Chondrocyte (in vitro differentiated cells): ENCODE results near the gene KRTAP2-2. TPM values are rescaled to one million over a fixed set of nuclear protein-coding genes. Genes with fewer than 3 reads are reported as not detected.

Experiments
- DNase-seq: peaks from one replicate; pipeline ENCODE4 v3.0.0; 2021; ENCODE audit warnings: mixed read lengths, low spot score
- H3K27ac Mint-ChIP-seq: one replicate; pipeline ENCODE4 v1.8.0; 2021; ENCODE audit warnings: mild to moderate bottlenecking, moderate library complexity, mixed read lengths; ENCODE audit not compliant: unreplicated experiment
- H3K27me3 Mint-ChIP-seq: 2 replicates; pipeline ENCODE4 v1.8.0; 2021; ENCODE audit warnings: low read depth, mixed read lengths
- H3K36me3 Mint-ChIP-seq: 2 replicates; pipeline ENCODE4 v1.8.0; 2021; ENCODE audit warnings: low read depth, mixed read lengths
- H3K4me1 Mint-ChIP-seq: 2 replicates; pipeline ENCODE4 v1.8.0; 2021; ENCODE audit warnings: low read depth, mild to moderate bottlenecking, mixed read lengths
- H3K4me3 Mint-ChIP-seq: one replicate; pipeline ENCODE4 v1.8.0; 2021; ENCODE audit warnings: mild to moderate bottlenecking, moderate library complexity, mixed read lengths; ENCODE audit not compliant: unreplicated experiment
- H3K9me3 Mint-ChIP-seq: 2 replicates; pipeline ENCODE4 v1.8.0; 2021; ENCODE audit warnings: low read depth, mixed read lengths
- total RNA-seq: library from RNA; stranded (reverse); gene quantifications from 3 replicates; pipeline ENCODE4 v1.2.1, GENCODE V29; 2021
- TF ChIP-seq, protein P1 (sequence below): fragments of 200-600 bp; sonication (generic); IDR thresholded peaks from 2 replicates; pipeline ENCODE4 v1.5.0; 2021; ENCODE audit warnings: antibody characterized with exemption, mild to moderate bottlenecking, moderate library complexity

The KRTAP2-2 gene
- total RNA-seq, 1 donor from 2014 or later, result not detected

DNA sequence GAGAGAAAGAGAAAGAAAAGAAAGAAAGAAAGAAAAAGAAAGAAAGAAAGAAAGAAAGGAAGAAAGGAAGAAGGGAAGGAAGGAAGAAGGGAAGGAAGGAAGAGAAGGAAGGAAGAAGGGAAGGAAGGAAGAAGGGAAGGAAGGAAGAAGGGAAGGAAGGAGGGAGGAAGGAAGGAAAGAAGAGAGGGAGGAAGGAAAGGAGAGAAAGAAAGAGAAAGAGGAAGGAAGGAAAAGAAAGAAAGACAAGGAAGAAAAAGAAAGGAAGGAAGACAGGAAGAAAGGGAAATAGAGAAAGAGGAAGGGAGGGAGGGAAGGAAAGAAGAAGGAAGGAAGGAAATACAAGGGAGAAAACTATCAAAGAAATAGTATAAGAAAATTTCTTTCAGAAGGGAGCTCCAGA lies 21.8 kb upstream of the KRTAP2-2 start:
- Mint-ChIP-seq H3K4me1 (peaks cover under 1% of the 10 kb centered on the region), H3K36me3 (no peaks in the 10 kb centered on the region), H3K9me3 (no peaks in the 10 kb centered on the region), H3K4me3 (no peak overlapping the region), H3K27ac (no peak overlapping the region), H3K27me3 (no peaks in the 10 kb centered on the region)
- TF ChIP-seq, protein P1, sequence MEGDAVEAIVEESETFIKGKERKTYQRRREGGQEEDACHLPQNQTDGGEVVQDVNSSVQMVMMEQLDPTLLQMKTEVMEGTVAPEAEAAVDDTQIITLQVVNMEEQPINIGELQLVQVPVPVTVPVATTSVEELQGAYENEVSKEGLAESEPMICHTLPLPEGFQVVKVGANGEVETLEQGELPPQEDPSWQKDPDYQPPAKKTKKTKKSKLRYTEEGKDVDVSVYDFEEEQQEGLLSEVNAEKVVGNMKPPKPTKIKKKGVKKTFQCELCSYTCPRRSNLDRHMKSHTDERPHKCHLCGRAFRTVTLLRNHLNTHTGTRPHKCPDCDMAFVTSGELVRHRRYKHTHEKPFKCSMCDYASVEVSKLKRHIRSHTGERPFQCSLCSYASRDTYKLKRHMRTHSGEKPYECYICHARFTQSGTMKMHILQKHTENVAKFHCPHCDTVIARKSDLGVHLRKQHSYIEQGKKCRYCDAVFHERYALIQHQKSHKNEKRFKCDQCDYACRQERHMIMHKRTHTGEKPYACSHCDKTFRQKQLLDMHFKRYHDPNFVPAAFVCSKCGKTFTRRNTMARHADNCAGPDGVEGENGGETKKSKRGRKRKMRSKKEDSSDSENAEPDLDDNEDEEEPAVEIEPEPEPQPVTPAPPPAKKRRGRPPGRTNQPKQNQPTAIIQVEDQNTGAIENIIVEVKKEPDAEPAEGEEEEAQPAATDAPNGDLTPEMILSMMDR, result no peak
- no peak for DNase-seq

DNA sequence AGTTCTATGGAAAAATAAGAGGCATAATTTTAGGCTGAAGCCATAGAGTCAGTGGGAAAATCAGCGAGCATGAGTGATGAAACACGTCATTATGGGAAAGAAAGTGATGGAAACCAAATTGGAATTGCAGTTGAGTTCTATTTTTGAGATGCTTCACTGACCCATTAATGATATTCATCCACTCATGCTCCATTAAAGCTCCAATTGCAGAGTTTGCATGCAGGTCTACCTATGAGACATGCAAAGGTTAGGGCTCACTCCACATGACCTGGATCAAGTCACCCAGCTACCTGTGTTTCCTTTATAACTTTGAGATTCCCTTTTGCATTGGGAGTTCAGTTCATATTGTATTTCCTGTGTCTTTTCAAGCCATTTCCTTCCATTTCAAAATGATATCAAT lies 18.6 kb upstream of the KRTAP2-2 start:
- no peaks in the 10 kb centered on the region for H3K27me3 Mint-ChIP-seq
- TF ChIP-seq, protein P1, result no peak
- no peaks in the 10 kb centered on the region for H3K36me3 Mint-ChIP-seq
- H3K9me3 Mint-ChIP-seq, result no peaks in the 10 kb centered on the region
- H3K4me1 Mint-ChIP-seq, result no peaks in the 10 kb centered on the region
- no peak overlapping the region for H3K4me3 Mint-ChIP-seq
- no peak for DNase-seq
- no peak overlapping the region for H3K27ac Mint-ChIP-seq

DNA sequence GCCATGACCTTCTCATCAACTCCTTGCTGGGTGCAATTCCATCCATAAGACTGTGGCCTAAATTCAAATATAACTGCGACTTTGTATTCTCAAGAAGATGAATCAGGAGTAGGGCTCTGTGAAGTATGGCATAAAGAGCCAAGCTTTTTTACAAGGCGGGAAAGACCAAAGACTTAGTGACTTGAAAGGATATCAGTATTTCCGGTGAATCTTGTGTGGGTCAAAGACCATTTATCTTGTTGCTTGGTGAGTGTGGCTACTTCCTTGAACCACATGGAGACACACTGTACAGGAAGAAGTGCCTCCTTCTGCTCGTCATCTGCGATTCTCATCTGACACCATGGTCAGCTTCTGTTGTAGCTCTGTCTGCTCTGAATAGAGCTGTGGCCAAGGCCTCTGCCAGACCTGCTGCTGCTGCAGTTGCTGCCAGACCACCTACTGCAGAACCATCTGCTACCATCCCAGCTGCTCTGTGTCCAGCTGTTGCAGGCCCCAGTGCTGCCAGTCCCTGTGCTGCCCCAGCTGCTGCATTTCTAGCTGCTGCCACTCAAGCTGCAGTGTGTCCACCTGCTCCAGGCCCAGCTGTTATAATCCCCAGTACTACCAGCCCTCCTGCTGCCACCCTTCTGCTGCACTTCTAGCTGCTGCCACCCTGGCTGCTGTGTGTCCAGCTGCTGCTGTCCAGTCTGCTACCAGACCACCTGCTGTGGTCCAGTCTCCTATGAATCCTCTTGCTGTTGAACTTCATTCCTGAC lies 16.8 kb upstream of the KRTAP2-2 start:
- no peak for DNase-seq
- Mint-ChIP-seq H3K27ac (no peak overlapping the region), H3K9me3 (no peaks in the 10 kb centered on the region), H3K36me3 (no peaks in the 10 kb centered on the region), H3K27me3 (no peaks in the 10 kb centered on the region), H3K4me3 (no peak overlapping the region), H3K4me1 (no peaks in the 10 kb centered on the region)
- TF ChIP-seq, protein P1, result no peak

DNA sequence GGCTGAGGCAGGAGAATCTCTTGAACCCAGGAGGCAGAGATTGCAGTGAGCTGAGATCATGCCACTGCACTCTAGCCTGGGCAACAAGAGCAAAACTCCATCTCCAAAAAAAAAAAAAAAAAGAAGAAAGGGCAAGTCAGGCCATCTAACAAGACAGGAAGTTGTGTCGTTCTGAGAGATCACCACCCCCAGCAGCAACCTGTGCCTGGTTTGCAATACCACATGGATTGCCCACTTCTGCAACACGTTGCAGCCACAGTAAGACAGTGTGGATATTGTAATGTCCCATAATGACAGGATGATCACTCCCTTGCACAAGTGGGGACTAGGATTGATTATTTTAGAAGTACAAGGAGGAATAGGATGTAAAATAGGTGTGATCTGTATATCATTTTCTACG lies 14.0 kb upstream of the KRTAP2-2 start:
- TF ChIP-seq, protein P1, result no peak
- Mint-ChIP-seq H3K4me3 (no peak overlapping the region), H3K36me3 (no peaks in the 10 kb centered on the region), H3K27ac (no peak overlapping the region), H3K9me3 (no peaks in the 10 kb centered on the region), H3K27me3 (no peaks in the 10 kb centered on the region), H3K4me1 (peaks cover 10% of the 10 kb centered on the region)
- no peak for DNase-seq

DNA sequence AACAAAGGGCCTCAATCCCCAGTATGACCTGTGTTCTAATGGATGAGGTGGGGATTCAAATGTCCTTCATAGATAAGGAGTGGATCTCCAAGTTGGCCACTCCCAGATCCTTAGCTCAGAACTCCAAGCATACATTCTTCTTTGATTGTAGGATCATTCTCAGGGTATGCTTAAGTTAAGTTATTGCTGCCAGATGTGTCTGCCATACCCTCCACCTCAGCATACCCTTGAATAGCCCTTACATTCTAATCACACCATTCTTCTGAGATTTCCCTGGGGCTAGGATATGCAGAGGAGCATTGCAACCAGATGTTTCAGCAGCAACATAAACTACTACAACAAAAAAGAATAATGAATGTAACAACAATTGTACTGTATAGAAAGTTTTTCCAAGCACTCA lies 12.3 kb upstream of the KRTAP2-2 start:
- DNase-seq, result no peak
- H3K27ac Mint-ChIP-seq, result no peak overlapping the region

More for the DNA sequence above, 12.3 kb upstream of the KRTAP2-2 start:
- H3K36me3 Mint-ChIP-seq, result no peaks in the 10 kb centered on the region
- H3K4me3 Mint-ChIP-seq, result no peak overlapping the region
- TF ChIP-seq, protein P1, result no peak
- H3K9me3 Mint-ChIP-seq, result no peaks in the 10 kb centered on the region
- H3K27me3 Mint-ChIP-seq, result no peaks in the 10 kb centered on the region
- H3K4me1 Mint-ChIP-seq, result peaks cover 24% of the 10 kb centered on the region
